Neutrophil (primary cell): ENCODE results near the gene SEL1L2.

Experiments used
- H3K27ac ChIP-seq: fragments of 200-600 bp; sonication (generic); 2 replicates; pipeline ENCODE4 v1.5.1; 2016; ENCODE audit warnings: mild to moderate bottlenecking, moderate library complexity
- H3K27me3 ChIP-seq: fragments of 200-600 bp; sonication (generic); 2 replicates; pipeline ENCODE4 v1.6.0; 2016; ENCODE audit warnings: mild to moderate bottlenecking
- H3K36me3 ChIP-seq: fragments of 200-600 bp; sonication (generic); 2 replicates; pipeline ENCODE4 v1.5.1; 2017
- H3K4me1 ChIP-seq, 2 experiments: fragments of 200-600 bp in 1 of 2; sonication (generic) in 1 of 2; 1 replicate in 1 of 2; 2 replicates in 1 of 2; pipeline versions ENCODE4 v1.5.1 to v1.6.1; 2013 to 2016; ENCODE audit warnings: low read depth in 1 of 2, low read length in 1 of 2, mild to moderate bottlenecking in 1 of 2, moderate library complexity in 1 of 2; ENCODE audit not compliant: control insufficient read depth in 1 of 2, insufficient read depth in 1 of 2
- H3K4me3 ChIP-seq, 2 experiments: fragments of 200-600 bp in 1 of 2; sonication (generic) in 1 of 2; 1 replicate in 1 of 2; 2 replicates in 1 of 2; pipeline ENCODE4 v1.5.1; 2013 to 2016; ENCODE audit warnings: low read depth in 1 of 2, low read length in 1 of 2, mild to moderate bottlenecking in 1 of 2, moderate library complexity in 1 of 2
- H3K9me3 ChIP-seq: fragments of 200-600 bp; sonication (generic); 2 replicates; pipeline ENCODE4 v1.5.1; 2016
- CTCF ChIP-seq: fragments of 200-600 bp; sonication (generic); IDR thresholded peaks from 2 replicates; pipeline ENCODE4 v1.5.1; 2016; ENCODE audit warnings: antibody characterized with exemption

SEL1L2 gene

GRCh38 chr20:13809373-13809772 lies 181.0 kb downstream of the SEL1L2 start:
- H3K4me3 ChIP-seq = no peak overlapping the region
- no peaks in the 10 kb centered on the region for H3K27me3 ChIP-seq
- H3K27ac ChIP-seq = no peak overlapping the region
- H3K4me1 ChIP-seq = peaks cover 6 to 13% of the 10 kb centered on the region in 2 experiments
- TF ChIP-seq CTCF = no peak
- H3K9me3 ChIP-seq = no peaks in the 10 kb centered on the region
- H3K36me3 ChIP-seq = peaks cover 88% of the 10 kb centered on the region

GRCh38 chr20:13800728-13801134 lies 189.7 kb downstream of the SEL1L2 start:
- no peak for TF ChIP-seq CTCF
- Histone ChIP-seq H3K27me3 (no peaks in the 10 kb centered on the region), H3K4me3 (no peak overlapping the region)

GRCh38 chr20:13799974-13800373 lies 190.4 kb downstream of the SEL1L2 start:
- H3K27me3 ChIP-seq = no peaks in the 10 kb centered on the region
- no peak for TF ChIP-seq CTCF
- no peaks in the 10 kb centered on the region for H3K4me1 ChIP-seq
- no peaks in the 10 kb centered on the region for H3K9me3 ChIP-seq
- peaks cover 98% of the 10 kb centered on the region for H3K36me3 ChIP-seq
- H3K27ac ChIP-seq = no peak overlapping the region
- H3K4me3 ChIP-seq = no peak overlapping the region

More at GRCh38 chr20:13800728-13801134, 189.7 kb downstream of the SEL1L2 start:
- H3K36me3 ChIP-seq = peaks cover 97% of the 10 kb centered on the region
- no peak overlapping the region for H3K27ac ChIP-seq
- H3K9me3 ChIP-seq = no peaks in the 10 kb centered on the region
- H3K4me1 ChIP-seq = no peaks in the 10 kb centered on the region
